Retinal pigment epithelial cell (primary cell): Measurements from ENCODE around the gene DNM1L.
"Not testable (repeated sequence)": the region's sequence is repeated elsewhere in the genome, so short reads cannot be mapped to it uniquely, and the experiment has no call there.

ENCODE experiments used
- DNase-seq: peaks from one replicate; pipeline ENCODE4 v3.0.0-alpha.2; 2010; ENCODE audit warnings: low read depth
- H3K4me3 ChIP-seq: 2 replicates; pipeline ENCODE4 v1.5.1; 2011; ENCODE audit warnings: mild to moderate bottlenecking, low read length, control low read depth, moderate library complexity
- CTCF ChIP-seq: conservative IDR thresholded peaks from 2 replicates; pipeline ENCODE4 v1.5.1; 2011; ENCODE audit warnings: low read depth, low read length, control low read depth, inconsistent platforms

Gene DNM1L

GRCh38 chr12:32693036-32693435, 13.9 kb downstream of the DNM1L start:
- no peak overlapping the region for H3K4me3 ChIP-seq
- no peak for DNase-seq
- no peak for TF ChIP-seq CTCF

- no peak overlapping the region for H3K4me3 ChIP-seq
- no peak for TF ChIP-seq CTCF
- DNase-seq = no peak
Measured at GRCh38 chr12:32695787-32696186, 16.7 kb downstream of the DNM1L start.

GRCh38 chr12:32697445-32697844, 18.3 kb downstream of the DNM1L start:
- no peak for TF ChIP-seq CTCF
- H3K4me3 ChIP-seq = no peak overlapping the region

GRCh38 chr12:32698285-32698684, 19.2 kb downstream of the DNM1L start:
- H3K4me3 ChIP-seq = no peak overlapping the region
- TF ChIP-seq CTCF = no peak
- no peak for DNase-seq

More at GRCh38 chr12:32697445-32697844, 18.3 kb downstream of the DNM1L start:
- DNase-seq = no peak

GRCh38 chr12:32699437-32699836, 20.3 kb downstream of the DNM1L start:
- not testable (repeated sequence) for H3K4me3 ChIP-seq, DNase-seq

GRCh38 chr12:32702473-32702872, 23.4 kb downstream of the DNM1L start:
- no peak for DNase-seq
- no peak for TF ChIP-seq CTCF
- no peak overlapping the region for H3K4me3 ChIP-seq

- TF ChIP-seq CTCF = no peak
- no peak overlapping the region for H3K4me3 ChIP-seq
Measured at GRCh38 chr12:32702946-32703345, 23.8 kb downstream of the DNM1L start.

GRCh38 chr12:32705783-32706182, 26.7 kb downstream of the DNM1L start:
- H3K4me3 ChIP-seq = no peak overlapping the region
- no peak for TF ChIP-seq CTCF
- DNase-seq = no peak

More at GRCh38 chr12:32702946-32703345, 23.8 kb downstream of the DNM1L start:
- DNase-seq = no peak
